ENCODE data around the gene CHMP1A.

Gene CHMP1A

DNA sequence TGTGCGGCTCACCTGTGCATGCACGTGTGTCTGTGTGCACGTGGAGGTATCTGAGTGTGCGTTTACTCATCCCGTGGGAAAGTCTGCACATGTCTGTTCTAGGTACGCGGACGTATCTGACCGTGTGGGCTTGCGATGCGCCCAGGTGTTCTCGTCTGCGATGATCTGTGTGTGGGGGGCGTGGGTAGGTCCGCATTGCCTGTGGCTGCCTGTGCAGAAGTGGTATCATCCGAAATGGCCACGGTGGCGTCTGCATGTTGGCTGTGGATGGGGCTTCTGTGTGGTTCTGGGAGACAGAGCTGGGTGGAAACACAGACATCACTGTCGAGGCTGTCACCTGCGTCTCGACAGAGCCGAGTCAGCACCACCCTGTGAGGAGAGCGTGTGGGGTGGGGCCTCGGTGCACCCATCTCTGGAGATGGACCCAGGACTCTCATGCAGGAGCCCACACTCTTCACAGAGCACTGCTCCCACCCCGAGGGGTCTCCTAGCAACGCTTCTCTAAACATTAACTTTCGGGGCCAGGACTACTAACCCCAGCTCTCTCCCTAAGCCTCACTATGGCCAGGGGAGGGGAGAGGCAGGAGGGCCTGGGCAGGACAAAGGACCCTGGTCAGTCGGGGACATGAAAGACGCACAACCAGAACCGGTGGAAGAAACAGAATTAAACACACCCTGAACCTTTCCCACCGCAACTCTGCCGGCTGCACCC lies 35.7 kb downstream of the CHMP1A start:
- no peak for DNase-seq

DNA sequence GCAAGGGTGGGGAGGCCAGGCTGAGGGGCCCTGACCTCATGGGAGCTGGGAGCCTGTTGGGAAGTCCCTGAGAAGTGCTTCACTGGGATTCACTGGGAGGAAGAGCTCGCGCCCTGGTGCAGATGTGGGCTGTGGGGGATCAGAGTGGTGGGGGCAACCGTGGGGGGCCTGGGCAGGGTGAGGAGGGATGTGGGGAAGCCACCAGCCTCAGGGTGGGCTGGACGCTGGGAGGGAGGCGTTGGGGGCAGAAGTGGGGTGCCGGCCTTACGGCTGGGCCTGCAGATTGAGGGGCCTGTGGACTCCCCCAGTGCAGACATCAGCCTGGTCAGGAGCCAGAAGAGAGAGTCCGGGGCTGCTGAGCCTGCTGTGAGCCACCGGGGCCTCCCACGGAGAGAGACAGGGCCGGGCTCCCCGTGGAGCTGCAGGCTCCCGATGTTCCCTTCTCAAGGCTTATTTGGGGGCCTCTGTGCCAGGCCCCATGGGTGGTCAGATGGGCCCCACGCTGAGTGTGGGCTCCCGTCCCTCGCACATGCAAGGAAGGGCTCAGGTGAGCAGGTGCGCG lies 36.3 kb downstream of the CHMP1A start:
- no peak for DNase-seq

DNA sequence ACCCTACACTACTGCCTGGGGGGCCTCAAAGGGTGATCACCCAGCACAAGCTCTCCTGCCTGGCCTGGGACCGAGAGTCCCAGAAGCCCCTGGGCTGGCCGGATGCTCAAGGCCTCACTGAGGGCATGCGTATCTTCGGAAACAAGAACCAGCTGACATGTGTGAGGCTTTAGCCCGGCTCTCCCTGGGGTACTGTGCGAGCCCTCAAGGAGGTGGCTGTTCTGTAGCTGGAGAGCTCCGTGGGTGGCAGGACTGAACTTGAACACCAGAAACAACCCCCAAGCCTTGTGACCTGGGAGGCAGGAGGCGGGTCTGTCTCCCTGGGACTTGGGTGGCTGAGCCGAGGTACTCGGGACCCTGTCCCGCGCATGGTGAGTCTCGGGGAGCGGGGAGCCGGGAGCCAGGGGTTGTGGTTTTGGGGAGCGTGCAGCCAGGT lies 37.1 kb downstream of the CHMP1A start:
- DNase-seq = no peak

DNA sequence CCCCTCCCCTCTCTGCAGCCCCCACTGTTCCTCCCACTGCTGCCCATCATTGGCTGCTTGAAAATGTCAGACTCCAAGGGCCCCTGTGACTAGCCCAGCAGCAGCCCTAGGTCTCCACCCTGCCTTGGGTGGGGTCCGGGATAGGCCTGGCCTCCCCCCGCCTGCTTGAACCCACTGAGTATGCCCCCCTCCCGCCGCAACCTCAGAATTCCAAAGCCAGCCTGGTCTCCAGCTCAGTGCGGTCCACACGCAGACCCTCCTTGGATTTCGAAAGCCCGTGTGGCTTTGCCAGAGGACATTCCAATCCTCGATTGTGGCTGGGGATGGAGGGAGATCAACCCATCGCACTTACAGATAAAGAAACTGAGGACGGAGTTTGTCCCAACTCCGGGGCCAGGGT lies 37.7 kb downstream of the CHMP1A start:
- DNase-seq = no peak

DNA sequence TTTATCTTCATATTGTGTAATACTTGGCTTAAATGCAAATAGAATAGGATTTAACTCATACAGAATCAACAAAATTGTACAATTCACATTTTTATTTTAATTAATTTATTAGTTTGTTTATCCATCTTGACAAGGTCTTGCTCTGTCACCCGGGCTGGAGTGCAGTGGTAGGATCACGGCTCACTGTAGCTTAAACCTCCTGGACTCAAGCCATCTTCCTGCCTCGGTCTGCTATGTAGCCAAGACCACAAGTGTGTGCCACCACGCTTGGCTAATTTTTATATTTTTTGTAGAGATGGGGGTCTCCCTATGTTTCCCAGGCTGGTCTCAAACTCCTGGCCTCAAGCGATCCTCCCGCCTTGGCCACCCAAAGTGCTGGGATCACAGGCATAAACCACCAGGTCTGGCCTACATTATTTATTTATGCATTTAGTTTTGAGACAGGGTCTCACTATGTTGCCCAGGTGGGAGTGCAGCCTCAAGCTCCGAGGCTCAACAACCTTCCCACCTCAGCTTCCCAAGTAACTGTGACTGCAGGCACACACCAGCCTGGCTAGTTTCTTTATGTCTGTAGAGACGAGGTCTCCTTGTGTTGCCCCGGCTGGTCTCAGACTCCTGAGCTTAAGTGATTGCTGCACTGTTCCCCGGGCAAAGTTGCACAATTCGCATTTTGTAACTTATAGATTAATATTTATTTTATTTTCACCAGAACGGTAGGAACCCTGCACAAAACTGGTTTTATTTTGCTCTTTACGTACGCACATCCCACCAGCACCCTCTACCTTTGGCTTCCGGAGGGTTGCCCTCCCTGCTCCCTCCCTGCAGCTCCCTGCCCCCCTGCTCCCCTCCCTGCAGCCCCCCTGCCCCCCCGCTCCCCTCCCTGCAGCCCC lies 39.2 kb downstream of the CHMP1A start:
- DNase-seq = no peak

DNA sequence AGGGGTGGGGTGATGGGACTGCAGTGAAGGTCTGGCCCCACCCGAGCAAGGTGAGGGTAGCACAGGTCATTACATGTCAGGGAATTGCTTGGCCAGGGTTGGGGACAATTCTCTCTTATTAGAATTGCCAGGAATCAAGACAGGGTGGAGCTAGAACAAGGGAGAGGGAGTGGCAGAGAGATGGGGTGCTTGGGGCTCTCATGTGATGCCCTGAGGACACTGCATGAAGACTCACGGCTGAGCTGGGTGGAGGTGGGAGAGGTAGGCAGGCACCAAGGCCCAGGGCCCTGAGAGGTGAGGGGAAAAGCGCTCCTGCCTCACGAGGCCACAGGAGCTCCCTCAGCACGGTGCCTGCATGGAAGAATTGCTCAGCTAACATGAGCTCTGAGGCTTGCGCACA lies 40.5 kb downstream of the CHMP1A start:
- DNase-seq = no peak

DNA sequence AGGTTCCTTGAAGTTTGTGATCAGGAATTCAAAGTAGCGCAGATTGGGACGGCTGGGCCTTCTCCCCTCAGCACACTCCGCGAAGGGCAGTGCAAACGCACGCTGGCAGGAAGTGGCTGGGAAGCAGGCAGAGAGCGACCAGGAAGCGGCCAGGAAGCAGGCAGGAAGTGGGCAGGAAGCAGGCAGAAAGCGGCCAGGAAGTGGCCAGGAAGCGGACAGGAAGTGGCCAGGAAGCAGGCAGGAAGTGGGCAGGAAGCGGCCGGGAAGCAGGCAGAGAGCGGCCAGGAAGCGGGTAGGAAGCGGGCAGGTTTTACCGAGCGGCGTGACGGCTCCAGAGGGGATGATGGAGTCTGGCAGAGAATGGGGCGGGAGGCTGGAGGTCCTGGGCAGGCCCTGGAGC lies 40.9 kb downstream of the CHMP1A start:
- DNase-seq = no peak

DNA sequence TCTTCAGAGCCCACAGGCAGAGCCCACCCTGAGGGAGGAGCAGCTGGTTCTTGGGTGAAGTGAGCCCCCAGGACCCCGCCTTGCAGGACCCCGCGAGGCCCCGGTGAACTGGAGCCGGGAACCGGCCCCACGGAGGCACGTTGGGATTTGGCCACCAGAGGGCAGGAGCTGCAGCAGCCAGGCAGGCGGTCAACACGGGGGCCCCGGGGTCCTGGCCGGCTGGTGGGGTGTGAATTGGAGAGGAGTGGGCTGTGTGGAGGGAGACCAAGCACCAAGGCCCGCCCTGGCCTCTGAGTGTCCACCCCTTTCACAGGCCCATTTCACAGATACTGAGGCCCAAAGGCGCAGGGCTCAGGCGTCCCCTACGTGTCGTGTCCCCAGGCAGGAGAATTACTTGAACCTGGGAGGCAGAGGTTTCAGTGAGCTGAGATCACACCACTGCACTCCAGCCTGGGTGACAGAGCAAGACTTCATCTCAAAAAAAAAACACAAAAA lies 41.9 kb downstream of the CHMP1A start:
- no peak for DNase-seq

DNA sequence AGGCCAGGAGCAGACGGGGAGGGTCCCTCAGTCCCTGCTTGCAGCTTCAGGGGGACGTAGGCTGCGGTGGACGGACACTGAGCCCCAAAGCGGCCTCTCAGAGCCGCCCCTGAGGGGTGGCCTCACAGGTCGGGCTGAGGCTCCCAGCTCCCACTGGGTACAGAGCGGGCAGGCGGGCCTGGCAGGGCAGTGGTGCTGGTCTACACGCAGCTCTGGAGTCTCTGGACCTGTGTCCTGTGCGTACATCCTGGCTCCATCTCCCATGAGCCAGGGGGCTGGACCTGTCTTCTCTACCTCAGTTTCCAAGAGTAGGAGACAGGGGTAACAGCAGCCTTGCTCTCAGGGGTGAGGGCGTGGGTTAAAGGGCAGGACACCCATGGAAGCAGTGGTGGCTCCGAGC lies 42.3 kb downstream of the CHMP1A start:
- DNase-seq = no peak

DNA sequence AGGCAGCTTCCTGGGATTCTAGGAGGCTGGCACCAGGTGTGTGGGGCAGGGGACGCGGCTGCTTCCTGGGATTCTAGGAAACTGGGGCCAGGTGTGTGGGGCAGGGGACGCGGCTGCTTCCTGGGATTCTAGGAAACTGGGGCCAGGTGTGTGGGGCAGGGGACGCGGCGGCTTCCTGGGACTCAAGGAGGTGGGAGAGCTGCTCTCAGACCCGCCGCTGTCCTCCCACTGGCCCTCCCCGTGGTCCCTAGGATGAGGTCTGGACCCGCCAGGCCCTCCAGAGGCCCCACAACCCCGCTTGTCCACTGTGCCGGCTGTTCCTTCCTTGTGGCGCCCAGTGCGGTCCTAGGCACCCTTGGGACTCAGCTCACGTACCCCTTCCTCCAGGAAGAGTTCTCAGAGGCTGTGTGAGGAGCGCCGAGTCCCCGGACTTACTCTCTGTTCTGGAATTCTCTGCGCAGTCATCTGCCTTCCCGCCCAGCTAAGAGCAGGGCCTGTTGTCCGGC lies 43.5 kb downstream of the CHMP1A start:
- DNase-seq = no peak

DNA sequence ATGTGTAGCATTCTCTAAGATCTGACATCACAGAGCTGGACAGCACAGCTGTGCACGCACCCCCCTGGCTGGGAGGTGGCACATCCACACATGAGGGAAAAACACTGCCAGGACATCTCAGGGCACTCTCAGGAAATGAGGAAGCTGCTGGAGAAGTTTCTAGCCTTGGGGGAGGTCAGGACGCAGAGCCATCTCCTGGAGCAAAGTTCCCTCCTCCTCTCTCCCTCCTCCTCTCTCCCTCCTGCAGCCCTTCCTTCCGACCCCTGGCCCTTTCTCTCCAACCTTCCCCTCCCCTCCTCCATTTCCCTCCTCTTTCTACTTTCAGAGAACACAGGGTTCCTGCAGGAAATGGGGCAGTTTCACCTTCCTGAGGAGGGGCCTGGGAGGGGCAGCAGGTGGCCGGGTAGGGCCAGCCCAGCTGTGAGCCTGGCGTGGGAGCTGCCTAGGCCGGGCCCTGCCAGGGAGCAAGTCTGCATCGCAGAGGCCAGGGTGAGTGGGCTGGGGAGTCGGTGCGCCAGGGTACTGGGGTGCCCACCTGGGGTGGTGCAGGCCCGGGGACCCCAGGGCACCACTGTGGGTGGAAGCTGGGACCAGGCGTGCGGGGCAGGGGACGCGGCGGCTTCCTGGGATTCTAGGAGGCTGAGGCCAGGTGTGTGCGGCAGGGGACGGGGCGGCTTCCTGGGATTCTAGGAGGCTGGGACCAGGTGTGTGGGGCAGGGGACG lies 44.1 kb downstream of the CHMP1A start, which contains the start of gene DPEP1:
Gene DPEP1, plus strand, starts transcription at position 412 of the 723 bp plus-strand sequence. CDS start 16,769 bp downstream, outside the sequence.
- no peak for DNase-seq

DNA sequence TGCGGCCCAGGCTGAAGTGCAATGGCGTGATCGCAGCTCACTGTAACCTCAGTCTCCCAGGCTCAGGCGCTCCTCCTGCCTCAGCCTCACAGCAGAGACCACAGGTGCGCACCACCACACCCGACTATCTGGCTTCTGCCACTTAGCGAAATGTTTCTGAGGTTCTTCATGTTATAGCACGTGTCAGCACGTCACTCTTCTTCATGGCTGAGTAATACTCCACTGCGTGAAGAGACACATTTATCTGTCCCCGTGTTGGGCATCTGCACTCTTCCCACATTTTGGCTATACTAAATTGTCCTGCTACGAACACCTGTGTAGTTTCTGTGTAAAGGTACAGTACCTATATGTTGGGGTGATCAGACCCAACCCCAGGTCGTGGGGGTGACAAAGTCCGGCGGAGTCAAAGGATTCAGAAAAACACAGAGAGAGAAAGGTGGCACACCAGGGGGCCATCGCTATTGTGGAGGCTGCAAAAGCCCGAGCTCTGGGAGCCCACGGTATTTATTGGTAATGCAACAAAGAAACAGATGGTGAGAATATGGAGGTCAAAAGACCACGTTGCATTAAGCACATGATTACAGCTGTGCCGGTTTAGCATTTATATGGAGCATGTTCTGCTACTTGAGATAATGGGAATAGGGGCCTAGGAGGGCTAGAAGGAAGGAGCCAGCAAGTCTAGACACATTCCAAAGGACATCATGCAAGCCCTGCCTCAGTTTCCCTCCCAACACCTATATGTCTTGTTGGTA lies 44.9 kb downstream of the CHMP1A start:
- no peak for DNase-seq

DNA sequence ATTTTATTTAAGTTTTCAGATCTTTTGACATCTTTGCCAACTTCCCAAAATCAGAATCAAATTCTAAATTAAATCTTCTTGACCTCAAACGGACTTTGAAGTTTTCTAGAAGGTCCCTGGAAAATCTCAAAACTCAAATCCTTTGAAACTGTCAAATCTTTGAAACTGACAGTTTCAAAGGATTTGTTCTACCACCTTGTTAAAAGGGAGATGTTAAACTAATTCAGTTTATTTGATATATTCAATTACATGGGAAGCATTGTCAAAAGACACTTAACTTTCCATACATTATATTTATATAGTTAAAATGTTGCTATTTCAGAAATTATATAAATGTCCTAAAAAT lies 47.4 kb downstream of the CHMP1A start:
- no peak for DNase-seq

DNA sequence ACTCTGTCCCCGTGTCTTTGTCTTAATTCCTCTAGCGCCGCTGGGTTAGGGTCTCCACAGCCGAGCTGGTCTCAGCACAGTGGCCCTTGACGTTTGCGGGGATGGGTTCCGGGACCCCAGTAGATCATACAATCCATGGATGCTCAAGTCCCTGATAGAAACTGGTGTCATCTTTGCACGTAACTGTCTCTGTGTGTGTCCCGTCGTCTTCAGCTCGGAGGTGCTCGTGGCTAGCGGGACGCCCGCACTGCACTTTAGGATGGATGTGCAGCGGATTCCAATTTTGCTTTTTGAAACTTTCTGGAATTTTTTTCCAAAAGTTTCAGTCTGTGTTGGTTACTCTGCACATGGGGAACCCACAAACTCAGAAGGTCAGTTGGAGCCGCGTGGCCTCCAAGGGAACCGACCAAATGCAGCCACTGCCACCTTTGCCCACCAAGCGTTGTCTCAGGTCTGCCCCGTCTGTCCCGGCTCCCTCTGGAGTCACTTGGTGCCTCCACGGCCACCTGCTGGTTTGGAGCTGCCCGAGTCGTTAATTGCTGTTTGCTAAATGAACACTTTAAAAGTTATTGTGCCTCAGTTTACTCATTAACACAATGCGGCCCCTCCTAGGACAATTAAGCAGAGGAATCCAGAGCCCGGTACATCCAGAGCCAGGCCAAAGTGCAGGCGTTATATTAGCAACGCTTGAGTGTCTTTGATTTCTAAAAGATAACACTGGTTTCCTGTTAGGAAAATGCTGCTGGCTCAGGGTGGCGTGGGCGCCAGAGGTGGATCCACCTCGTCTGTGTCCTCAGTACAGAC lies 49.4 kb downstream of the CHMP1A start:
- DNase-seq = no peak

DNA sequence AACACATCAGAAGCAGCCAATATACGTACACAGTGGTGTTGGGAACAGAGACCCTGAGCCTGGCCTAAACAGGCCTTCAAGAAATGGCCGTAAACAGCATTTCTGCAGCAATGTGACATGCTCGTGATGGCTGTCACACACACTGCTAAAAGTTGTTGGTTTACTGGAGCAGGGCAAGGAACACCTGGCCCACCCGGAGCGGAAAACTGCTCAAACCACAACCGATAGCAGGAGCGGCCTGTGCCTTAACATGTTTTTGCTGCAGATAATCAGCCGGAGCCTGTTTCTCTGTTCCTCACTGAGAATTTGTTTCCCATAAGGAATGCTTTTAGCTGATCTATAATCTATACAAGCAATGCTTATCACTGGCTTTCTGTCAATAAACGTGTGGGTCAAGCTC lies 50.1 kb downstream of the CHMP1A start:
- DNase-seq = no peak

DNA sequence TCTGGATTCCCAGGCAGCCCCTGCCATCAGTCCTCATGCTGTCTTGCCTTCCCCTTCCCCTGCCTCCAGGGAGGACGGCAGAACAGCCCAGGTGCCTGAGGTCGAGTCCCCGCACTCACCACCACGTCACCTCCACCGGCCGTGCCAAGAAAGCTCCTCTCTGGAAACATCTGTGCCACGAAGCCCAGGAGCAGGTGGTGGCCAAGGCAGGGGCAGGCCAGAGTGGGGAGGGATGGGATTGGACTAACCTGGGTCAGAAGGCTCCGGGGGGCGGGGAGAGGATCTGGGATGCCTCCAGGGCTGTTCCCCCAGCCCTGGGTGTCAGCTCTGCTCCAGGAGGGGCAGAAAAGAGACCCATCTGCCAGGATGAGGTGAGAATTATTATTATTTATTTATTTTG lies 51.5 kb downstream of the CHMP1A start:
- DNase-seq = no peak

DNA sequence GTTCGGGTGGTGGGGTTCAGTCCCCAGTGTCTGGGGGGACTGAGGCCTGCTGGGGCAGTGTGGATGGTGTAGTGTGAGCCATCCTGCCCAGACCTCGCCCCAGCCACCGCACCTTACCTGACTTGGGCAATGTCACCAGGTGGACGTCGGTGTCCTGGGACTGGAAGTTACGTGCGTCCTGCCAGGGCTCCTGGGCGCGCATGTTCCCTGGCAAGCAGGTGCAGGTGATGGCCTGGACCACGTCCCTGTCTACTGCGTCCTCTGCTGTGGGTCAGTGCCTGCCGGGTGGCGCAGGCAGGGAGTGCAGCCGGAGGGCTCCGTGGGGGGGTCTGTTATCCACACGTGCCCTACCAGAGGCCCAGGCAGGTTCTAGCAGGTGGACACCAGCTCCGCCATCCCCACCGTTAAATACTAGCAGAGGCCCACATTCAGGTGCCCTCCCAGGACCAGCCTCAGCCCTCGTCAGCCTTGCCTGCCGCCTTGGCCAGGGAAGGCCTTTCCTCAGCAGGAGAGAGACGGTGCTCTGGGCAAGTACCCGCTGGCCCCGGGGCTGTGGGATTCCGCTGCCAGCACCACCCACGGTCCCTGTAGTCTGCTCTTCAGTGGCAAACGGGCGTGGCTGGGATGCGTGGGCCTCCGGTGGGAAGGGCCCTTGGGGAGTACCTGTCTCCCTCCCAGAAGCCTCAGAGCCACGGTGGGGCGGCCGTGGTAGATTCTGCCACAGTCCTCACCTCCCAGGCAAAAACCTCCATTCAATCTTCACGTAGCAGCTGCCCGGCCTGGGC lies 52.1 kb downstream of the CHMP1A start:
- DNase-seq = no peak

DNA sequence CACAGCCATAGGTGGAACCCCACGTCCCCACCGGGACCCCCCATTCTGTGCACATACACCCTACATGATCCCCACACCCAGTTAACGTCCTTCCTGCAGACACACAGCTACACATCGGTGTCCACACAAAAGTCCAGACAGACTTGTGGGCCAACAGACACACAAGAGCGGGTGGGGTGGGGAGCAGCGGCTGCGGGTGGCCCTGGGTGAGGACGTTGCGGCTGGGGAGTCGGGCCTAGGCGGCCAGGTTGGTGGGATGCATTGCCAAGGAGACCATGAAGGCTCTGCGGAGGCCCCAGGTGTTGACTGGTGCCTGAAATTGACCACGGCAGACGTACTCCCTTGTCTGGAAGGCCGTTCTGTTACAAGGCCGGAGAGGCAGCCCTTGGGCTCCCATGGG lies 52.7 kb downstream of the CHMP1A start:
- no peak for DNase-seq

DNA sequence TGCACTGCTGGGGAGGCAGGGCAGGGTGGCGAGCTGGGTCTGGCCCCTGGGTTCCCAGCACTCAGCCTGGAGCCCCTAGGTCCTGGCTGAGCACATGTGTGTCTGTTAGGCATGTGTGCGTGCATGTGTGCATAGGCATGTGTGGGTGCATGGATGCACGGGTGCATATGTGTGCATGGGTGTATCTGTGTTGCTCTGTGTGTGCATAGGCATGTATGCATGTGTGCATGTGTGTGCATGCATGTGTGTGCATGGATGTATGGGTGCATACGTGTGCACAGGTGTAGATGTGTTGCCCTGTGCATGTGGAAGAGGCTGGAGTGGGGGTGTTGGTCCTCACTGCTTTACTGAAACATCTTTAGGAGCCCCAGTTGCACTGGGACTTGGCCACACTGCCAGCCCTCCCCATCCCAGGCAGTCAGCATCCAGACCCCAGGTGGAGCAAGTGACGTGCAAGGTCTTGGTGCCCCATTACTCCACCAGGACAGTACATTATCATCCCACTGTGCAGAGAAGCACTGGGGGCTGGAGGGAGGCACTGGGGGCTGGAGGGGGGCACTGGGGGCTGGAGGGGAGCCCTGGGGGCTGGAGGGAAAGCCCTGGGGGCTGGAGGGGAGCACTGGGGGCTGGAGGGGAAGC lies 54.4 kb downstream of the CHMP1A start:
- no peak for DNase-seq
